HG03378 (cell line): ENCODE results near the gene TNFSF13.

Experiments
- ATAC-seq: cut with Tn5 transposase; IDR thresholded peaks from one replicate; pipeline ENCODE4 v1.9.1; 2021; ENCODE audit warnings: mild to moderate bottlenecking, moderate library complexity; ENCODE audit not compliant: unreplicated experiment

Gene TNFSF13

GRCh38 chr17:7551396-7551795 lies 7.2 kb upstream of the TNFSF13 start:
- ATAC-seq, result no peak

GRCh38 chr17:7552621-7553051 lies 5.9 kb upstream of the TNFSF13 start:
- ATAC-seq, result peak; percentile 65

DNA sequence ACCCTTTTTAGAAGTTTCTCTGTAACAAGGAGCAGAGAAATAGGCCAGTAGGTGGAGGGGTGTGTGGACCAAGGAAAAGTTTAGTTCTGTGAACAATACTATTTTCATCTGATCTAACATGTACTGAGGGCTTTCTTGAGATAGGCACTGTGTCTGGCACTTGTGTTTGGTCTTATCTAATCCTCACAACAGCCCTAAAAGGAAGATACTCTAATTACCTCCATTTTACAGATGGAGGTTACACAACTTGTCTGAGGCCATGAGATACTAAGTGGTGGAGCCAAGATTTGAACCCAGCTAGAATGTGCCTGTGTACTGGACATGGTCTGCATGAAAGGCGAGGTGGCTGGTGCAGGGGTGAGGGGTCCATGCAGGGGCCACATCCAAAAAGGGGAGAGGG lies 5.2 kb upstream of the TNFSF13 start:
- ATAC-seq, result no peak

DNA sequence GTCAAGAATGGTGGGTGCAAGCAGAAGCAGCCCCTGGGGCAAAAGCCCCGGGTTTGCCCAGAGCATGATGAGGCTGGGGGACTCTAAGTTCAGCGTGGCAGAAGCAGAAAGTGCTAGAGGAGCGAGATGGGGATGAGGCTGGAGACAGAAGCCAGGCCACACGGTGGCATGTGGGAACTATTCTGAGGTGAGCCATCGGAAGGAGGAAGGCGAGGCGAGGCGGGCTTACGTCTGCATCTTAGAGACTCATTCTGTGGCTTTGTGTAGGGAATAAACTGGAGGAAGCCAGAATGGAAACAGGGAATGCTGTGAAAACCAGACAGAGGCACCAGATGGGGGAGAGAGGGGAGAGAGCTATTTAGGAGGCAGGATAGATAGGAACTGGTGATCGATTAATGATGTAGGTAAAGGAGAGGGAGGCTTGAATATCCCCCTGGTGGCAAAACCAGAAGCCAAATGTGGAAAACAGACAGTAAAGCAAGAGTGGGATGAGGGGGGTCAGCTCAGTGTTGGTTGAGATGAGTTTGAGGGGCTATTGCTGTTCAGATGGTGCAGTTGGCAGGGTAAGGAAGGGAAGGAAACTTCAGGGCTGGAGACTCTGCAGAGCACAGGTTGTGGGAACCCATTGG lies 3.1 kb upstream of the TNFSF13 start:
- ATAC-seq, result no peak

DNA sequence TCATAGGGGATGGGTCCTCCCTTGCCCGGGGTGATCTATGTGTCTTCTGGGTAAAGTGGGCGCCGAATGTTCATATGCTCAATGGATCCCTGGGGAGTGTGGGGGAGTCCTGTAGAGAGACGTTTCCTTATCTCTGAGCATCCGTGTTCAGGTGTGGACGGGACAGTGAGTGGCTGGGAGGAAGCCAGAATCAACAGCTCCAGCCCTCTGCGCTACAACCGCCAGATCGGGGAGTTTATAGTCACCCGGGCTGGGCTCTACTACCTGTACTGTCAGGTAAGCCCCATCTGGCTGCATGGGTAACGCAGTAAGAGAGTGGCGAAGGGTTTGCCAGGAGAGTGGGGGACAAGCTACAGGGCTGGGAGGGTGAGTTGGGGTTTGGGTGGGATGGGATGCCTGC lies 1.9 kb upstream of the TNFSF13 start:
- ATAC-seq, result no peak

GRCh38 chr17:7557147-7557764 lies 1.3 kb upstream of the TNFSF13 start:
- ATAC-seq, result no peak

DNA sequence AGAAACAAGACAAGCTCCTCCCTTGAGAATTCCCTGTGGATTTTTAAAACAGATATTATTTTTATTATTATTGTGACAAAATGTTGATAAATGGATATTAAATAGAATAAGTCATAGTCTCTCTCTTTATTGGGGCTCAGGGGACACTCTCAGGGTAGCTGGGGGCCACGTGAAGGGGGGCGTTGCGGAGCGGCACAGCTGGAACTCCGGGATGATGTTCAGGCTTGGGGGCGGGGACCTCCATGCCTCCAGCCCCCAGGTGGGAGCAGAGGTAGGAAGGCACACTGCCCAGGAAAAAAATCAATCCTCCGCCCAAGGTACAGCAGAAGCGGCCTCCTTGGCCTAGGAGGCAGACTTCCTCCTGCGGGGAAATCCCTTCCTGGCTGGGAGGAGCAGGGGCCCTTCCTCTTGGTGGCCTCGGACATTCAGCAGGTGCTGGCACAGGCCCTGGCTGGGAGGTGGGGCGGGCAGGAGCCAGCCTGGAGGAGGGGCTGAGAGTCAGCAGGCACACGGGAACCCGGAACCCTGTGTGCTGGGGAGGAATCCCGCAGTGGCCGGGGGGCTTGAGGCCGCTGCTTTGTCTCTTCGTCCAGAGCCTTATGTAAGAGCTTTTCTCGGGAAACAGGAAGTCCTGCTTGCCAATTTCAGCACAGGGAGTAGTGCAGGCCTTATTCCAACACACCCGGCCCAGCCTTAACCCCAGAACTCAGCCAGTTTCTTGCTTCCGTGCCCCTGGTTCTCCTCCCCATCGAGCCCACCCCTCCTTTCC lies 591 bp upstream of the TNFSF13 start:
- no peak for ATAC-seq

DNA sequence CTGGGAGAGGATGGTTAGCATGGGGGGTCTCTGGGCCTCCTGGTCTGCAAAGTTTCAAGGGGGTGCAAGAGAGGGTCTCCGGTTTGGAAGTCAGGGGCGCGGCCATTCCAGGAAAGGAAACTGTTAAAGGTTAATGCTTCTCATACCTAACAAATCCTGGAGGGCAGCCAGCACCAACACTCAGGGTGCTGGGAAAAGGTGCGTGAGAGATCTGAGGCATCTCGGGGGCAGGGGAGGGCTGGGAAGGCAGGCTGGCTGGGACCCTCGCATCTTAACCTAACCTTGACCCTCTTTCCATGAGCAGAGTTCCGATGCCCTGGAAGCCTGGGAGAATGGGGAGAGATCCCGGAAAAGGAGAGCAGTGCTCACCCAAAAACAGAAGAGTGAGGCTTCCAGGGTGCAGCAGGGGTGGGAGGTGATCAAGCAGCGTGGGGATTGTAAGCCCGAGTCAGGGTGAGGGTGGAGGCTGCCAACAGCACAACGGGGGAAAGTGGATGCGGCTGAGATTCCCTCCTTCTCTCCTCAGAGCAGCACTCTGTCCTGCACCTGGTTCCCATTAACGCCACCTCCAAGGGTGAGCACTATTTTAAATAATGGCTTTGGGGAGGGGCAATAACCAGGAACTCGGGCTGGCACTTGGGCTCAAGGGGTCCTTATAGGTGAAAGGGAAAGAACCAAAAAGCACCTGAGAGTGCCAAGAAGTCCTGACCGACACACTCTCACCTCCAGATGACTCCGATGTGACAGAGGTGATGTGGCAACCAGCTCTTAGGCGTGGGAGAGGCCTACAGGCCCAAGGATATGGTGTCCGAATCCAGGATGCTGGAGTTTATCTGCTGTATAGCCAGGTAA lies 996 bp downstream of the TNFSF13 start:
- ATAC-seq, result no peak

- no peak for ATAC-seq
Observed at GRCh38 chr17:7560172-7561027, 1.9 kb downstream of the TNFSF13 start.

DNA sequence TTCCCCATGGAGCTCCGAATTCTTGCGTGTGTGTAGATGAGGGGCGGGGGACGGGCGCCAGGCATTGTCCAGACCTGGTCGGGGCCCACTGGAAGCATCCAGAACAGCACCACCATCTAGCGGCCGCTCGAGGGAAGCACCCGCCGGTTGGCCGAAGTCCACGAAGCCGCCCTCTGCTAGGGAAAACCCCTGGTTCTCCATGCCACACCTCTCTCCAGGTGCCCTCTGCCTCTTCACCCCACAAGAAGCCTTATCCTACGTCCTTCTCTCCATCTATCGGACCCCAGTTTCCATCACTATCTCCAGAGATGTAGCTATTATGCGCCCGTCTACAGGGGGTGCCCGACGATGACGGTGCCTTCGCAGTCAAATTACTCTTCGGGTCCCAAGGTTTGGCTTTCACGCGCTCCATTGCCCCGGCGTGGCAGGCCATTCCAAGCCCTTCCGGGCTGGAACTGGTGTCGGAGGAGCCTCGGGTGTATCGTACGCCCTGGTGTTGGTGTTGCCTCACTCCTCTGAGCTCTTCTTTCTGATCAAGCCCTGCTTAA lies 2.6 kb downstream of the TNFSF13 start:
- no peak for ATAC-seq

GRCh38 chr17:7561589-7562207 lies 3.1 kb downstream of the TNFSF13 start, which contains the start of gene SENP3:
SENP3 (plus strand) TSS chr17:7561919; CDS start chr17:7563077, 1,158 bp downstream.
- no peak for ATAC-seq

DNA sequence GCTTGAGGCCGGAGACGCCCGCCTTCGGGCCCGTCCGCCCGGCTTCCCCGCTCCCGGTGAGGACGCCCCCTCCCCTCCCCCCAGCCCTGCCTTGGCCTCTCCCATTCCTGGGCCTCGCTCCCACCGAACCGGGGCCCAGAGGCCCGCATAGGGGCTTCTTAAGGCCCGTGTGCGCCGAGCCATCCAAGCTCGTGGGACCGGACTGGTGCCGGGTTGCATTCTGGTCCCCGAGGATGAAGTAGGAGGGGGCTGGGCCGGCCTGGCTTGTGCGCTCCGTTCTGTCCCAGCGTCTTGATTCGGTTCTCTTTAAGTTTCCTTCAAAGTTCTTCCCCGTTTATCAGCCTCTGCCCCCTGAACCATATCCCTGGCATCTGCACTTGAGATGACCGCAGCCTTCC lies 3.7 kb downstream of the TNFSF13 start:
- no peak for ATAC-seq

GRCh38 chr17:7563115-7563869 lies 4.7 kb downstream of the TNFSF13 start:
- no peak for ATAC-seq

- ATAC-seq, result no peak
Observed at GRCh38 chr17:7569571-7569970, 11.0 kb downstream of the TNFSF13 start.

GRCh38 chr17:7570351-7570750 lies 11.8 kb downstream of the TNFSF13 start:
- ATAC-seq, result no peak

DNA sequence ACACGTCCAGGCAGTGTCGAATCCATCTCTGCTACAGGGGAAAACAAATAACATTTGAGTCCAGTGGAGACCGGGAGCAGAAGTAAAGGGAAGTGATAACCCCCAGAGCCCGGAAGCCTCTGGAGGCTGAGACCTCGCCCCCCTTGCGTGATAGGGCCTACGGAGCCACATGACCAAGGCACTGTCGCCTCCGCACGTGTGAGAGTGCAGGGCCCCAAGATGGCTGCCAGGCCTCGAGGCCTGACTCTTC lies 13.7 kb downstream of the TNFSF13 start:
- no peak for ATAC-seq

DNA sequence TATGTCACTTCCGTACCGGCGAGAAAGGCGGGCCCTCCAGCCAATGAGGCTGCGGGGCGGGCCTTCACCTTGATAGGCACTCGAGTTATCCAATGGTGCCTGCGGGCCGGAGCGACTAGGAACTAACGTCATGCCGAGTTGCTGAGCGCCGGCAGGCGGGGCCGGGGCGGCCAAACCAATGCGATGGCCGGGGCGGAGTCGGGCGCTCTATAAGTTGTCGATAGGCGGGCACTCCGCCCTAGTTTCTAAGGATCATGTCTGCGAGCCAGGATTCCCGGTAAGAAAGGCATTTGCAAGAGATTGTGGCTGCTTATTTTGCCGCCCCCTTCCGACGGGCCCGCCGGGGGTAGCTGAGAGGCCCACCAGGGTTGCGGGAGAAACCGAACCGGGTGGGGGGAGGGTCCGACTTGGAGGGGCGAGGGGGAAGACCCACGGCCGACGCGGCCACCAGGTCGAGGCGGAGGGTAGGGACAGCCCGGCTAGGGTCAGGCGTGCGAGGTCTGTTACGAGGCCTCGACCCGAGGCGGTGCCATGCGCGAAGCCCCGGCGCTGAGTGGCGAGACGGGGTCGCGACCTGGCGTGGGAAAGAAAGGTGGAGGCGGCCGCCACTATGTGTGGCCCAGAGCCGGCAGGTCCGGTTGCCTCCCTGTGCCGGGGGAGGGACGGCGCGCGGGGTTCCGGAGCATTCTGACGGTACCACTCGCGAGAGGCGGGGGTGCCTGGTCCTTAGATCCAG lies 14.2 kb downstream of the TNFSF13 start:
- peak; percentile 86 for ATAC-seq

- ATAC-seq, result no peak
Observed at GRCh38 chr17:7573324-7574080, 15.0 kb downstream of the TNFSF13 start.
